Nephron (organoid): Measurements from ENCODE around the gene PRRC2B.

Experiments
- H3K27ac Mint-ChIP-seq, 3 experiments: 2 replicates each; pipeline ENCODE4 v1.8.0; 2020; ENCODE audit warnings: mixed read lengths in 3 of 3, mild to moderate bottlenecking in 2 of 3, moderate library complexity in 1 of 3
- H3K27me3 Mint-ChIP-seq: 2 replicates; pipeline ENCODE4 v1.8.0; 2021; ENCODE audit warnings: low read depth, mild to moderate bottlenecking, moderate library complexity, mixed read lengths
- H3K36me3 Mint-ChIP-seq: 2 replicates; pipeline ENCODE4 v1.8.0; 2020; ENCODE audit warnings: low read depth, mixed read lengths
- H3K4me1 Mint-ChIP-seq: 2 replicates; pipeline ENCODE4 v1.8.0; 2020; ENCODE audit warnings: mixed read lengths
- H3K4me3 Mint-ChIP-seq, 3 experiments: 2 replicates each; pipeline ENCODE4 v1.8.0; 2020; ENCODE audit warnings: mild to moderate bottlenecking in 3 of 3, mixed read lengths in 3 of 3, moderate library complexity in 2 of 3
- H3K9me3 Mint-ChIP-seq: 2 replicates; pipeline ENCODE4 v1.8.0; 2020; ENCODE audit warnings: mixed read lengths
- CTCF ChIP-seq, 3 experiments: fragments of 200-600 bp; sonication (generic); IDR thresholded peaks; one replicate each; pipeline ENCODE4 v1.5.0; 2021; ENCODE audit warnings: antibody characterized with exemption in 3 of 3; ENCODE audit not compliant: unreplicated experiment in 3 of 3

Gene PRRC2B

GRCh38 chr9:131528886-131529505 is 135.1 kb downstream of the PRRC2B start:
- TF ChIP-seq CTCF (IDR thresholded peaks at IDR 0.05; ENCODE audit: unreplicated experiment in 3 of 3) = no peak
- peak overlapping the region; percentile 88 to 89 (median 88) for H3K4me3 Mint-ChIP-seq
- no peak overlapping the region for H3K27ac Mint-ChIP-seq
- H3K27me3 Mint-ChIP-seq = no peaks in the 10 kb centered on the region
- H3K4me1 Mint-ChIP-seq = peaks cover 8% of the 10 kb centered on the region
- peaks cover 39% of the 10 kb centered on the region for H3K36me3 Mint-ChIP-seq
- no peaks in the 10 kb centered on the region for H3K9me3 Mint-ChIP-seq

DNA sequence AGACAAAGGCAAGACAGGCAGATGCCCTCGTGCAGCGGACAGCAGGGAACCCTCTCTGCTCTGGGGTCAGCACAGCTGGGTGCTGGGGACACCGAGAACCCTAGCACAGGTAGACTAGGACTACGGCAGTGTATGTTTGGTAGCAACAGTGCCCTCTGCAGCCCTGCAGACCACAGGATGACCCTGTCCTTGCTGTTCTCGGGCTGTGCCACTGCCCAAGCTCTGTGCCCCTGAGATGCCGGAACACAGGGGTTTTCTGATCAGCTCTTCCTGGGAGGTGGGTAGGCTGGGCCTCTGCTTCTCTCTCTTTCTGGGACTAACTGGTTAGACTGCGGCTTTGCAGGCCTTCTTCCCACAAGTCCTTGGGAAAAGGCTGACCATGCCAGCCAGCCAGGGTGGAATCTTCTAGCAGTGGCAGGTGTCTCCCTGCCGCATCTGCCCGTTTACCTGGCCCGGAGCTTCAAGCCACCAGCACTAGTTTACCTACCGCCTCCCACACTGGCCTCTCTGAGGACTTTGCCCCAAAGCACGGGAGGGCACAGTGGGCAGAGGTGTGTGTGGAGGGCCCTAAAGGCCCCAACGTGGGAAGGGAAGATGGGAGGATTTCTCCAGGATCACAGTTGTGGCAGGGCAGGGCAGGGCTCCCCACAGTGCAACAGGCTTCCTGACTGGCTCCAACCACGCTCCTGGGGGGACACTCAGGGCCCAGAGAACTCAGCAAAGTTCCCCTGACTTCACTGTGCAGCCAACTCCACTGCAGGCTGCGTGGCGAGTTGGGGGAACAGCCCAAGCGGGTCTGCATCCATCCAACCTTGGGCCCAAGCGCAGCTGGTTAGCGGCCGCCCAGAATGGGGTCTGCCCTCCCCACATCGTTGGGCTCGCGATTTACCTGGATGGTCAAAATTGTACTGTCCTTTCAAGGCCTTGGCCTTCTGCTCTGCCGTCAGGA is 136.0 kb downstream of the PRRC2B start:
- Mint-ChIP-seq H3K9me3 (no peaks in the 10 kb centered on the region), H3K27me3 (no peaks in the 10 kb centered on the region), H3K27ac (peak overlapping the region in 2 of 3 experiments; percentile 55 to 77), H3K36me3 (peaks cover 31% of the 10 kb centered on the region), H3K4me3 (peak overlapping the region; percentile 88 to 89 (median 88)), H3K4me1 (peaks cover 8% of the 10 kb centered on the region)
- no peak for TF ChIP-seq CTCF (IDR thresholded peaks at IDR 0.05; ENCODE audit: unreplicated experiment in 3 of 3)

GRCh38 chr9:131530546-131530919 is 136.6 kb downstream of the PRRC2B start:
- Mint-ChIP-seq H3K27me3 (no peaks in the 10 kb centered on the region), H3K27ac (peak overlapping the region in 2 of 3 experiments; percentile 55 to 77)

DNA sequence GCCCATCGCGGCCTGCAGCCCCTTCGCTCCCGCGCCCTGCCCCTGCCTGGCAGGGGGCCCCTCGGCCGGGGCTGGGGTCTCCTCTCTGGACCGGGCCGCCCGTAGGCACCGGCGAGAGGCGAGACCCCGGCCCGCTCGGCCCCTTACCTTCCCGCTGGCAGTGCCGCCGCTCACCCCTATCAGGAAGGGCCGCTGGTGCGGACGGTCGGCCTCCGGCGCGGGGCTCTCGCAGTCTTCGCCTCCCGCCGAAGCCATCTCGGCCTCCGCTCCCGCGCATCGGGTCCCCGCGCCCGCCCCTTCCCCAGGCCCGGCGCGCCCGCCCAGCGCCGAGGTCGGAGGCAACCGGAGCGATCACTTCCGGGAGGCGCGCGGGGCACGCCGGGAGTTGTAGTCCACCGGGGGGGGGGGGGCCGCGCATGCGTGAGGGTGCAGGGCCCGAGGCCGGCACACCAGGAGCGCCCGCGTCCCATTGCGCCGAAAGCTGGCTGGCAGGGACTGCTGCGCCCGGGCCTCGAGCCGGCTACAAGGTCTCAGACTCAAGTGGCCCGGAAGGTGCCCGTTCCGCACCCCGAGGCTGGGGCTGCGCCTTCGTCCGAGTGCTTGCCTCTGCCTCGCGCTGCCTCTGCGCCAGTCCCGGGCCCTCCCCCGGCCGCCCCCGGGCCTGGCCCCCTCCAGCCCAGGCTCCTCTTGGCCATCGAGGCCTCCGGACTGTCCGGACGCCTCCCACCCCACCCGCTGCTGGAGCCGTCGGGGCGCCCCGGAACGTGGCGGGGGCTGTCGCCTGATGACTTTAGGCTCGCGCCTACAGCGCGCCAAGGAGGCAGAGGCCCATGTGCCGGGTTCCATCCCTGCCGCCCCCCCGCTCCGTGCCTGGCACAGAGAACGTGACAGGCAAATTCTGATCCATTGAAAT is 137.3 kb downstream of the PRRC2B start, which contains the start of gene UCK1:
UCK1 (minus strand) TSS at position 344 of the 913 bp plus-strand sequence; CDS start at position 255, 89 bp downstream.
- Mint-ChIP-seq H3K4me1 (peaks cover 8% of the 10 kb centered on the region), H3K27me3 (no peaks in the 10 kb centered on the region), H3K9me3 (no peaks in the 10 kb centered on the region), H3K4me3 (peak within 1 kb of the TSS; percentile 88 to 89 (median 88)), H3K36me3 (peaks cover 23% of the 10 kb centered on the region), H3K27ac (peak within 1 kb of the TSS in 2 of 3 experiments; percentile 55 to 77)
- TF ChIP-seq CTCF (IDR thresholded peaks at IDR 0.05; ENCODE audit: unreplicated experiment in 3 of 3) = no peak

More at GRCh38 chr9:131530546-131530919, 136.6 kb downstream of the PRRC2B start:
- Mint-ChIP-seq H3K36me3 (peaks cover 29% of the 10 kb centered on the region), H3K9me3 (no peaks in the 10 kb centered on the region), H3K4me3 (peak overlapping the region; percentile 88 to 89 (median 88)), H3K4me1 (peaks cover 8% of the 10 kb centered on the region)
- TF ChIP-seq CTCF (IDR thresholded peaks at IDR 0.05; ENCODE audit: unreplicated experiment in 3 of 3) = peak in 1 of 3 experiments; percentile 8

GRCh38 chr9:131534721-131535237 is 140.9 kb downstream of the PRRC2B start:
- peaks cover 8% of the 10 kb centered on the region for H3K4me1 Mint-ChIP-seq
- H3K4me3 Mint-ChIP-seq = peak overlapping the region in 2 of 3 experiments; percentile 20 to 49
- H3K9me3 Mint-ChIP-seq = peaks cover 5% of the 10 kb centered on the region
- peaks cover 1% of the 10 kb centered on the region for H3K36me3 Mint-ChIP-seq
- no peaks in the 10 kb centered on the region for H3K27me3 Mint-ChIP-seq
- TF ChIP-seq CTCF (IDR thresholded peaks at IDR 0.05; ENCODE audit: unreplicated experiment in 3 of 3) = no peak
- peak overlapping the region in 2 of 3 experiments; percentile 11 to 12 for H3K27ac Mint-ChIP-seq
